Astrocyte of the spinal cord (primary cell): ENCODE results near the gene ROBO4.
A peak's percentile ranks its signal among the peaks of the same experiment; 100 is the strongest.

Experiments
- DNase-seq: peaks from one replicate; pipeline ENCODE4 v3.0.0; 2011; ENCODE audit warnings: low read depth, low spot score
- H3K4me3 ChIP-seq: 2 replicates; pipeline ENCODE4 v1.5.1; 2011; ENCODE audit warnings: low read depth, mild to moderate bottlenecking, low read length, moderate library complexity
- in situ Hi-C: cut with HindIII; loops from 2 replicates; pipeline ENCODE4 v1.10.0; 2017; ENCODE audit warnings: low sequenced_read_pairs
- TF ChIP-seq, protein P1 (sequence below): IDR thresholded peaks from 2 replicates; pipeline ENCODE4 v1.5.1; 2012; ENCODE audit warnings: low read depth, mild to moderate bottlenecking, low read length, inconsistent platforms

The ROBO4 gene

GRCh38 chr11:124840666-124841065, 57.0 kb downstream of the ROBO4 start:
- in situ Hi-C loops: no loop called here
- no peak for DNase-seq
- no peak overlapping the region for H3K4me3 ChIP-seq
- TF ChIP-seq, protein P1, sequence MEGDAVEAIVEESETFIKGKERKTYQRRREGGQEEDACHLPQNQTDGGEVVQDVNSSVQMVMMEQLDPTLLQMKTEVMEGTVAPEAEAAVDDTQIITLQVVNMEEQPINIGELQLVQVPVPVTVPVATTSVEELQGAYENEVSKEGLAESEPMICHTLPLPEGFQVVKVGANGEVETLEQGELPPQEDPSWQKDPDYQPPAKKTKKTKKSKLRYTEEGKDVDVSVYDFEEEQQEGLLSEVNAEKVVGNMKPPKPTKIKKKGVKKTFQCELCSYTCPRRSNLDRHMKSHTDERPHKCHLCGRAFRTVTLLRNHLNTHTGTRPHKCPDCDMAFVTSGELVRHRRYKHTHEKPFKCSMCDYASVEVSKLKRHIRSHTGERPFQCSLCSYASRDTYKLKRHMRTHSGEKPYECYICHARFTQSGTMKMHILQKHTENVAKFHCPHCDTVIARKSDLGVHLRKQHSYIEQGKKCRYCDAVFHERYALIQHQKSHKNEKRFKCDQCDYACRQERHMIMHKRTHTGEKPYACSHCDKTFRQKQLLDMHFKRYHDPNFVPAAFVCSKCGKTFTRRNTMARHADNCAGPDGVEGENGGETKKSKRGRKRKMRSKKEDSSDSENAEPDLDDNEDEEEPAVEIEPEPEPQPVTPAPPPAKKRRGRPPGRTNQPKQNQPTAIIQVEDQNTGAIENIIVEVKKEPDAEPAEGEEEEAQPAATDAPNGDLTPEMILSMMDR: no peak

- peak overlapping the region; percentile 5 for H3K4me3 ChIP-seq
- TF ChIP-seq, protein P1: no peak
- no peak for DNase-seq
- in situ Hi-C loops: no loop called here
Measured at GRCh38 chr11:124839972-124840621, 57.6 kb downstream of the ROBO4 start.

- in situ Hi-C loops: no loop called here
- TF ChIP-seq, protein P1: no peak
- no peak for DNase-seq
- peak overlapping the region; percentile 12 for H3K4me3 ChIP-seq
Measured at GRCh38 chr11:124839128-124839971, 58.3 kb downstream of the ROBO4 start.

GRCh38 chr11:124838805-124839127, 58.9 kb downstream of the ROBO4 start:
- TF ChIP-seq, protein P1: no peak
- no peak for DNase-seq
- H3K4me3 ChIP-seq: no peak overlapping the region
- in situ Hi-C loops: no loop called here

DNA sequence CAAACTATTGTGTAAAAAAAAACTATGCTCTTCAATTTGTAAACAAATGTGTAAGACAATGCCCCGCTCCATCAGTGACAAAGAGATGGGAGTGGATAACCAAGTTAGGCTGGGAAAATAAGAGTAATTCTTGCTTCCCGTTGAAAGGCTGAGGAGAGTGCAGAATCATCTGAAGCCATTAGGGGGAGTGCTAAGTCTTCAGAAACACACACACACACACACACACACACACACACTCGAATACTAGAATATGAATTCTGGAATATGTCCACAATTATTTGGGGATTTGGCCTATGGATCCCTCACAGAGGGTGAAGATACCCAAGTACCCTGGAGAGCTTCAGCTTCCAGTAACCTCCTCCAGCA, 60.2 kb downstream of the ROBO4 start:
- in situ Hi-C loops: no loop called here
- H3K4me3 ChIP-seq: no peak overlapping the region
- DNase-seq: peak; percentile 92
- TF ChIP-seq, protein P1: peak; percentile 76

DNA sequence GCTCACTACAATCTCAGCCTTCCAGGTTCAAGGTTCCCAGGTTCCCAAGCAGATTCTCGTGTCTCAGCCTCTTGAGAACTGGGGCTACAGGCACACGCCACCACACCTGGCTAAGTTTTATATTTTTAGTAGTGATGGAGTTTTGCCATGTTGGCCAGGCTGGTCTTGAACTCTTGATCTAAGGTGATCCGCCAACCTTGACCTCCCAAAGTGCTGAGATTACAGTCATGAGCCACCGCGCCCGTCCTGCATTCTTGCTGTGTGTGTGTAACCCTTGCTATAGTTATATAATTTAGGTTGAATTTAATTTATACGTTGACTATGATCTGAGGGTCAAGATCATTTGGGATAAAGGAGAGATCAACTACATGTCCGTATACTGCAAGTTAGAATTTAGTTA, 61.7 kb downstream of the ROBO4 start:
- DNase-seq: no peak
- in situ Hi-C loops: no loop called here
- TF ChIP-seq, protein P1: no peak
- H3K4me3 ChIP-seq: no peak overlapping the region
